GM18526 (cell line): ENCODE data around the gene SH3GL1.

Source experiments
- POLR2A ChIP-seq: IDR thresholded peaks from 3 replicates; pipeline ENCODE4 v1.6.1; 2011; ENCODE audit not compliant: insufficient read length; ENCODE audit errors: extremely low read depth

SH3GL1 gene

DNA sequence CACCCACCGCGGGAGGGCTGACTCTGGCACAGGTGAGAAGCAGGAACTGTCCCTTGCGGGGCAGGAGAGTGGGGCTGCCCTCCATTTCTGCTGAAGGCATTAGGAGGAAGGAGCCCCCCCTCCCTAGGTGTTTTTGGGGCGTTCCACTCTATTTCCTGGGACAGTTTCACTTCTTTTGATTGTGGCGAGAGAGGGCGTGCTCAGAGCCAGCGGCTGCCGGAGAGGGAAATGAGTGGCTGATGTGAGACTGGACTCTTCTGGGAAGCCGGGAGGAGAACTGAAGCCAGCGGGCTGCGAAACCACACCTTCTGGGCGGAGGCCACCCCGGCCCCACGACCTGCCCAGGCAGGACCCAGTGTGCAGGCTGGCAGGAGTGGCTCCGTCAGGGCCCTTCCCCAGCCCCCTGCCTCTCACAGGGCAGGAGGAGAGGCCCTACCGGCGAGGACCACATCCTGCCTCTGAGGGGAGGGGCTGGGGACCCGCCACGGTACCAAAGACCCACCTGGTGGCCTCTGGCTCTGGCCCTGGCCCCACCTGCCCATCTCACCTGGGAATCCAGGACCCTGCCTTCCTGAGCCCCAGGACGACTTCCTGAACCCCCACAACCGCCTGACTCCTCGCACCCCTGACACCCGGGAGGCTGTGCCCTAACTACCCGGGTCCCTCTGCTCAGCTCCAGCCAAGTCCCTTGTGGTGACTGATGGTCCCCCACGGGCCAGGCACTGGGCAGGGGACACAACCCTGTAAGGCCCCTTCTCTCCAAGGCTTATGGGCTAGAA lies 31.0 kb downstream of the SH3GL1 start:
- TF ChIP-seq POLR2A, result peak; percentile 53

DNA sequence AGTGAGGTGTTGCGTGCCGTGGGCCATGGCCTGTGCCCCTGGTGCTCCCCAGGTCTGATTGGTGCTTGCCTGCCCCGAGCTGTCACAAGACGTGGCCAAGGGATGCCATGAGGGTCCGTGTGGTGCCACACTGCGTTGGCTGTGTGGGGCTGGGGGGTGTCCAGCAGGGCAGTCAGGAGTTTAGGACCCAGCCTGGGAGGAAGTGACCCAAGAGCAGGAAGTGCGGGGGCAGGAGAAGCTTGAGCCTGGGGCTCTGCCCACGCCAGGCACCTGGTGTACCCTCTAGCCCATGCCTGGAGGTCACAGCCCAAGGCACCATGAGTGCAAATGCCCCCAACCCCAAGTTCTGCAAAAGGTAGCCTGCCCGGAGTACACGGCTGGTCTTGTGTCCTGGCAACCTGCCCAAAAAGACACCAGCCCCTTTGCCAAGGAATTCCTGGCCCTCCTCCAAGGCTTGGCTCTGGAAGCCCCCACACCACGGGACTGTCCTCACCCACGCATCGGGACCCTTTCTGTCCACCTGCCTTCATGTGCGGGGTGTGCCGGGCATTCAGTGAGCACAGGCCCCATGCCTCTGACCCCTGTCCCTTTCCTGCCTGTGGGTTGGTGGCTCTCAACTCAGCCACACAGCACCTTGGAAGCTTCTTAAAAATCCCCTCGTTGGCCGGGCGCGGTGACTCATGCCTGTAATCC lies 32.1 kb downstream of the SH3GL1 start:
- TF ChIP-seq POLR2A, result no peak

DNA sequence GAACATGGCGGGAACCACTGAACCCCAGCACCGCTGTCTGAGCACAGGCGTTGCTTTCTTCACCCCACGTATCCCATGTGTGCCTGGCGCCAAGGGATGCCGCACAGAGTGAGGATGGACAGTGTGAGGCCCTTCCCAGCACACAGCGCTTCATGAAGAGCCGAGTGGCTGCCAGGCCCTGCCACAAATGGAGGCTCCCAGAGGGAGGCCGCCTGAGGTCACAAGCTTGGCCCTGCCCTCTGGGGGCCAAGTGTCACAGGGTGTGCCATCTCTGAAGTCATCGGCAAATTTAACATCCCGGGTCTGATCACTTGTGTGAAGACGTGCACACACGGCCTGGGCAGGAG lies 32.6 kb downstream of the SH3GL1 start:
- TF ChIP-seq POLR2A, result no peak

DNA sequence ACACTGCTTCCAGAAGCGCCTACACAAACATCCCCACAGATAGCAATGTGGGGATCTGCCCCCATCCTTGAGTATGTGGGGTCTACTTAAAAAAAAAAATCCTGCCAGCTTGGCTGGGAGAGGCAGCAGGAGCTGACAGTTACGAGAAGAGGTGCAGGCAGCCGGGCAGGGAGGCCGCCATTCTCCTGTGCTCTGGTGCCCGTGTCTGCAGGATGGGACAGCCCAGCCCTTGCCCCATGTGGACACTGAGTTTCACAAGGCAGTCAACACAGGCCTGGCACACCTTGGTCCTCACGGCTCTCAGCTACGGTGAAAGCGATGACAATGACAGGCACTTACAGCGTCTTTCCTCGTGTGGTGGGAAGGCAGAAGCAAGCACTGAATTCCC lies 33.0 kb downstream of the SH3GL1 start:
- TF ChIP-seq POLR2A, result no peak

DNA sequence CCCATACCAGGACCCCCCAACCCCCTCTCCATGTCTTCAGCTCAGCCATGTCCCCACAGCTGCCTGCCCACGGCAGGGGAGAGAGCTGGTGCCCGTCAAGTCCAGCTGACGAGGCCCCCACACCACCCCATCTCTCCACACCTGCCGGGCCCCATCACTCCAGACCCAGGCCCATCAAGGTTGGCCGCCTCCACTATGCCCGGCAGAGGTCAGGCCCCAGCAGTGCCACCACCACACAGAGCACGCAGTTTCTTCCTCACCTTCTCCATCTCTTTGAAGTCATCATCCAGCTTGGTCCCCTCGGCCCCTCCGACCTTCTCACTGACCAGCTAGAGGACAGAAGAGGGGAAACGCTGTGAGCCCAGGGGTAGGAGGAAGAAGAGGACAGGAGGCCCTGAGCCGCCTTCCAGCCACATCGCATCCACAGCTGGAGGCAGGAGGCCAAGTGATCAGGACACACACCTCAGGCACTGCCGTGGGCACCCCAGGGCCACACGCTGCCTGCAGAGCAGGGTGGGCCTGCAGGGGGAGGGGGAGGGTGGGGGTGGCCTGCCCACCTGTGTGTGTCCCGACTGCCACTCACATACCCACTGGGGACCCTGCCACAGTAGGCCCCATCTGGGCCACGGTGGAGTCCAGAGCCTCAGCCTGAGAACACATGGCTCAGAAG lies 33.5 kb downstream of the SH3GL1 start:
- TF ChIP-seq POLR2A, result no peak

DNA sequence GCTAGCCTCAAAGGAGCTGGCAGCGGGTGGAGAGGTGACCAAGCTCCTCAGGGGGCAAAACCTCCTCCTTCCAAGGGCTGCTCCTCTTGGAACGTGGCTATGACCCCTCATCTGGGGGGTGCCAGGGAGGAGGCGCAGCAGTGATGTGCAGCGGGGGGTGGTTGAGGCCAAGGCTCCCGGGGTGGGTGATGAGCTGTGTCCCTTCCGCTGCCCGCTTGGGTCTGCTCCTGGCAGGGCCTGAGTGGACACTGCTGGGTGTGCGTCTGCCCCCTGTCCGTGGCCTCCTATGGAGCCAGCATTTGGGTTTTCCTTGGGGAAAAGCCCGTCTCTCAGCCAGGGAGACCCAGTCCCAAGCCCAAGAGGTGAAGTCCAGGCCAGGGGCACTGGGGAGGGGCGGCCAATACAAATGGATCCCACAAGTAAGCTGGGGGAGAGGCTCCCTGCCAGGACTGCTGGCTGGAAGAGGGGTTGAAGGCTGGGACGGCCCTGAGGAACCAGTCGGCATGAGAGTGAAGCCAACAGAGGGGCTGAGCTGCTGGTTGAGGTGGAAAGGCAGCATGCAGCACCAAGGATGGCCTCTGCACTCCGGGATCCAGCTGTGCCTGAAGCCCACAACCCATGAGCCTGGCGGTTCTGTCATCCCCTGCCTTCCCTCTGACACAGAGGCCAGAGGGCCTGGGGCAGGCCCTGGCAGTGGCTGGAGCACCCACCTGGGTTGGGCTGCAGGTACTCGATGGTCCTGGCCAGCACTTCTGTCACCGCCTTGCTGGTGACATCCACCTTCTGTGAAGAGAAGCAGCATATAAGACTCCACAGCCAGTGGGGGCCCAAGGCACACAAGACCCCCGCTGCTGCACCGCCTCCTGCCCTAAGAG lies 34.3 kb downstream of the SH3GL1 start:
- no peak for TF ChIP-seq POLR2A

- no peak for TF ChIP-seq POLR2A
Measured at GRCh38 chr19:4365341-4365740, 35.0 kb downstream of the SH3GL1 start.

DNA sequence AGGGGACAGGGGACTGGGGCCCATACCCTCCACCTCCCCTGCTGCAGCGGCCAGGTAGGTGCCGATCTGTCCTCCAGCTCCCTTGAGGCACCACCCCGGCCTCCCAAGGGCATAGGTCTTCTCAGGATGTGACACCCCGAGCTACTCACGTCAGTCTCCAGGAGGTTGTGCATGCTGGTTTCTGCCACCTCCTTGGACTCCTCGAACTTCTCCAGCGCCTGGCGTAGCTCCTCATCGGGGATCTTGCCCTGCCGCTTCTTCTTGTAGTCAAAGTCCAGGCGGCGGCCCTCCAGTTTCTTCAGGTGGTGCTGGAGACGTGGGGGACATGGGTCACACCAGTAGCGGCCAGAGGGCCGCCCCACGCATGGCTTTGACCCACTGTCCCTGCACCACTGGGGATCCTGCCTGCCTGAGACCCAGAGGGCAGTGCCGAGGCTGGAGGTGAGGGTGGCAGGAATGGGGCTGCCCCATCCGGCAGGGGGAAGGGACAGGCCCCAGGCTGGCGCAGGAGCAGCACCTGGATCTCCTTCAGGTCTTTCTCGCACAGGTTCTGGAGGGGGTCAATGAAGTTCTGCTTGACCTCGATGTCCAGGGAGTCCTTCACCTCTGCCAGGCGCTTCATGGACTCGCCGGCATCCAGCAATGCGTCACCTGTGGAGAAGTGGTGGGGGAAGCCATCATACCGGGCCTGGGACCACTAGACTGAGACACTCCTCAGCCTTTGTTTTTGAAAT lies 36.6 kb downstream of the SH3GL1 start:
- TF ChIP-seq POLR2A, result no peak

DNA sequence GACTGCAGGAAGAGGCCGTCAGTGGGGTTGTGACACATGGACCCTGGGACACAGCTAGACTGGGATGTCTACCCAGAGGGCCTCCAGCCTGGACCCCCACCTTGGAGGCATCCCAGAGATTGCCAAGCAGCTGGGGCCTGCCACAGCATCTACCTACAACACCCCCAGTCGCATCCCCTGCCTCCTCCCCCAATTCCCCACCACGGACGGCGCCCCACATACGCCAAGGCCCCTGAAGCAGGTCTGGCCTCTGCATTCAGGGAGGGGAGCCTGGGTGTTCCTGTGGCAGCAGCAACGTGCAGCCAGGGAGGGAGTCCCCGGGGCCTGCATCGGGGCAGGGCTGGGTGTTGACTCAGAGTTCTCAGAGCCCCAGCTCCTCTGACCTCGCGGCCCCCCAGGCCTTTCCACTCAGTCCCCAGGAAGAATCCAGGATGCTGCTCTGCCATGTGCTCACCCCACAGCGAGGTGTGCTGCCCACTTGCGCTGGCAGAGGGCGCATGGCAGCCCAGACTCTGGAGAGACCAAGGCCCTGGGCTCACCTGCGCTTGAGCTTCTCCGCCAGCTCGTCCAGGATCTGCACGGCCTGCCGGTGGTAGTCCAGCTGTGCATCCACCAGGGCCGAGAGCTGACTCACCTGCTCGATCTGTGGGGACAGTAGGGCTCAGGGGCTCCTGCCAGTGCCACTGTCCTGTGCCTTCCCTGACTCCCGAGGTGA lies 37.4 kb downstream of the SH3GL1 start:
- TF ChIP-seq POLR2A, result peak; percentile 17

GRCh38 chr19:4362101-4362828 lies 38.1 kb downstream of the SH3GL1 start:
- no peak for TF ChIP-seq POLR2A

DNA sequence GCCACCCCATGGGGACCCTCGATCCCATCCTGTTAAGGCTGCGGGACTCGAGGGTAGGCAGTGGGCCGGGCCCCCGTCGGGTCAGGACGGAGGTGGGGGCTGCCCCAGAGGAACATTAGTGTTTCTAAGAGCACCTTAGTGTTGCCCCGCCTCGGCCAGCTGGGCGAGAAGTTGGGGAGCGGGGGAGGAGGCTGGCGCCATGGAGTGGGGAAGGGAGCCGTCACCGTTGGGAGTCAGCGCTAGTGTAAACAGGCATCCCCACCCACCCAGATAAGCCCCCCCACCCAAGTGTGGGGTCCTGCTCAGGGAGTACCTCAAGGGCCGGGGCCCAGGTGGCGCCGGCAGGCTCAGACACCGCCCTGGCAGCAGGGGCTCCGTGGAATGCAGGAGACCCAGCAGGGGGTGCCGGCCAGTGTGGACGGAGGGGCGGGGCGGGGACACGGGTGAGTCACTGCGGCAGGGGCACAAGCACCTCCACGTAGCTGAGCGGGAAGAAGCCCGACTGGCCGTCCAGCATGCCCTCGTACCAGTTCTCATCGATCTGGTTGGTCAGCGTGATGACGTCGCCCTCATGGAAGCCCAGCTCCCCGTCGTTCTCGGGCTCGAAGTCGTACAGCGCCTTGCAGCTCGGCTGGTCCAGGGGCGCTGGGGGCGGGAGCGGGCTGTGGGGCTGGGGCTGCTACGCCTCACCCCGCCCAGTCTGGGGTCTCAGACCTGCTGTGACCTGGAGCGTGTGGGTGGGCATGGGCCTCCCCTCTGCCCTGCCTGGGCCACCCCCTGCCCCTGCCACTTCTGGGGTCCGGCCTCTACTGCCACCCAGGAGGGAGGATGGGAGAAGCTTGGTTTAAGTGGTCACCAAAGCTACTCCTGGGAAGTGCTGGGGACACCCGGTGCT lies 38.9 kb downstream of the SH3GL1 start:
- TF ChIP-seq POLR2A, result no peak

GRCh38 chr19:4360641-4361151 lies 39.7 kb downstream of the SH3GL1 start:
- TF ChIP-seq POLR2A, result no peak
